OCI-LY1 (cell line): ENCODE measurements around the gene TKTL1.

Source experiments
- H2AFZ ChIP-seq: fragments of 200-600 bp; sonication (generic), shearing (Covaris generic); 2 replicates; pipeline ENCODE4 v1.6.0; 2014; ENCODE audit warnings: antibody characterized with exemption, mild to moderate bottlenecking, low read length
- H3F3A ChIP-seq: fragments of 200-600 bp; sonication (generic), shearing (Covaris generic); 2 replicates; pipeline ENCODE4 v1.6.0; 2014; ENCODE audit warnings: mild to moderate bottlenecking, antibody characterized with exemption, low read length, moderate library complexity; ENCODE audit not compliant: insufficient read depth
- H3K27ac ChIP-seq: fragments of 200-600 bp; sonication (generic); 2 replicates; pipeline ENCODE4 v1.5.1; 2014; ENCODE audit warnings: low read length, mixed run types, mild to moderate bottlenecking, low read depth; ENCODE audit not compliant: poor library complexity, severe bottlenecking
- H3K27me3 ChIP-seq: fragments of 200-600 bp; sonication (generic); 2 replicates; pipeline ENCODE4 v1.6.0; 2014; ENCODE audit warnings: antibody characterized with exemption, mild to moderate bottlenecking, low read length, moderate library complexity; ENCODE audit not compliant: insufficient read depth
- H3K36me3 ChIP-seq: fragments of 200-600 bp; sonication (generic); 2 replicates; pipeline ENCODE4 v1.6.1; 2014; ENCODE audit warnings: mild to moderate bottlenecking, antibody characterized with exemption, low read length, moderate library complexity, mixed read lengths; ENCODE audit not compliant: insufficient read depth
- H3K4me1 ChIP-seq: fragments of 200-600 bp; sonication (generic); 2 replicates; pipeline ENCODE4 v1.5.1; 2014; ENCODE audit warnings: mild to moderate bottlenecking, low read length, moderate library complexity; ENCODE audit not compliant: insufficient read depth, severe bottlenecking
- H3K4me2 ChIP-seq: fragments of 200-600 bp; sonication (generic), shearing (Covaris generic); 2 replicates; pipeline ENCODE4 v1.6.1; 2014; ENCODE audit warnings: low read length
- H3K4me3 ChIP-seq: fragments of 200-600 bp; sonication (generic); 2 replicates; pipeline ENCODE4 v1.5.1; 2014; ENCODE audit warnings: low read length, low read depth, mild to moderate bottlenecking, mixed read lengths; ENCODE audit not compliant: poor library complexity, severe bottlenecking
- H3K79me2 ChIP-seq: fragments of 200-600 bp; shearing (Covaris generic); 2 replicates; pipeline ENCODE4 v1.6.1; 2016; ENCODE audit warnings: mixed run types, low read length, mixed read lengths; ENCODE audit not compliant: insufficient read depth
- H3K9ac ChIP-seq: fragments of 200-600 bp; sonication (generic), shearing (Covaris generic); 2 replicates; pipeline ENCODE4 v1.6.1; 2014; ENCODE audit warnings: mild to moderate bottlenecking, low read length, mixed read lengths
- H3K9me2 ChIP-seq: fragments of 200-600 bp; sonication (generic), shearing (Covaris generic); 2 replicates; pipeline ENCODE4 v1.6.1; 2014; ENCODE audit warnings: low read depth, mild to moderate bottlenecking, low read length, mixed read lengths
- H3K9me3 ChIP-seq: fragments of 200-600 bp; shearing (Covaris generic); 2 replicates; pipeline ENCODE4 v1.6.1; 2014; ENCODE audit warnings: low read length, mixed read lengths
- H4K20me1 ChIP-seq: fragments of 200-600 bp; sonication (generic), shearing (Covaris generic); 2 replicates; pipeline ENCODE4 v1.6.0; 2016; ENCODE audit warnings: mild to moderate bottlenecking, low read length; ENCODE audit not compliant: insufficient read depth
- CTCF ChIP-seq: fragments of 200-600 bp; sonication (generic), shearing (Covaris generic); IDR thresholded peaks from 2 replicates; pipeline ENCODE4 v1.5.1; 2017; ENCODE audit warnings: mild to moderate bottlenecking, antibody characterized with exemption, low read length, moderate library complexity, mixed read lengths
- EZH2 ChIP-seq: fragments of 200-600 bp; sonication (generic), shearing (Covaris generic); IDR thresholded peaks from 2 replicates; pipeline ENCODE4 v1.8.0; 2017; ENCODE audit warnings: borderline replicate concordance, mixed run types, mild to moderate bottlenecking, antibody characterized with exemption, low read length, moderate library complexity, mixed read lengths

The TKTL1 gene

GRCh38 chrX:154365052-154365600 lies 69.5 kb downstream of the TKTL1 start:
- Histone ChIP-seq H3F3A (no peaks in the 10 kb centered on the region), H3K4me2 (no peak overlapping the region), H3K79me2 (no peaks in the 10 kb centered on the region), H3K9ac (no peak overlapping the region), H3K9me3 (no peaks in the 10 kb centered on the region), H2AFZ (no peak overlapping the region), H3K9me2 (no peaks in the 10 kb centered on the region), H3K27me3 (no peaks in the 10 kb centered on the region), H3K27ac (no peak overlapping the region), H3K4me1 (peaks cover 17% of the 10 kb centered on the region), H4K20me1 (no peaks in the 10 kb centered on the region), H3K36me3 (peaks cover 17% of the 10 kb centered on the region), H3K4me3 (no peak overlapping the region)
- TF ChIP-seq EZH2 (no peak), CTCF (no peak)

GRCh38 chrX:154365997-154366665 lies 70.5 kb downstream of the TKTL1 start:
- H3K79me2 ChIP-seq = no peaks in the 10 kb centered on the region
- no peaks in the 10 kb centered on the region for H3K9me3 ChIP-seq
- TF ChIP-seq EZH2 (no peak), CTCF (no peak)
- no peak overlapping the region for H3K9ac ChIP-seq
- H3K36me3 ChIP-seq = peaks cover 16% of the 10 kb centered on the region
- H3K4me1 ChIP-seq = peaks cover 18% of the 10 kb centered on the region
- H3F3A ChIP-seq = no peaks in the 10 kb centered on the region
- no peaks in the 10 kb centered on the region for H3K9me2 ChIP-seq
- H3K4me3 ChIP-seq = no peak overlapping the region
- no peak overlapping the region for H3K27ac ChIP-seq
- H3K27me3 ChIP-seq = no peaks in the 10 kb centered on the region
- no peak overlapping the region for H2AFZ ChIP-seq
- H4K20me1 ChIP-seq = no peaks in the 10 kb centered on the region
- no peak overlapping the region for H3K4me2 ChIP-seq

GRCh38 chrX:154366666-154367055 lies 71.1 kb downstream of the TKTL1 start:
- TF ChIP-seq CTCF = no peak
- no peak for TF ChIP-seq EZH2
- Histone ChIP-seq H3K36me3 (peaks cover 13% of the 10 kb centered on the region), H4K20me1 (no peaks in the 10 kb centered on the region), H3K27me3 (no peaks in the 10 kb centered on the region), H3K4me3 (no peak overlapping the region), H3F3A (no peaks in the 10 kb centered on the region), H3K4me2 (no peak overlapping the region), H3K4me1 (peaks cover 21% of the 10 kb centered on the region), H3K9me2 (no peaks in the 10 kb centered on the region), H3K79me2 (no peaks in the 10 kb centered on the region), H3K27ac (no peak overlapping the region), H3K9ac (no peak overlapping the region), H3K9me3 (no peaks in the 10 kb centered on the region), H2AFZ (no peak overlapping the region)
